ENCODE results near the gene COL4A2. TPM values are rescaled to one million over a fixed set of nuclear protein-coding genes. Genes with fewer than 3 reads are reported as not detected.

The COL4A2 gene
- total and polyA plus RNA-seq, 2 donors (not counting 1 experiment from before 2014, with no cell fraction given): 0.17 TPM; not detected in 1

DNA sequence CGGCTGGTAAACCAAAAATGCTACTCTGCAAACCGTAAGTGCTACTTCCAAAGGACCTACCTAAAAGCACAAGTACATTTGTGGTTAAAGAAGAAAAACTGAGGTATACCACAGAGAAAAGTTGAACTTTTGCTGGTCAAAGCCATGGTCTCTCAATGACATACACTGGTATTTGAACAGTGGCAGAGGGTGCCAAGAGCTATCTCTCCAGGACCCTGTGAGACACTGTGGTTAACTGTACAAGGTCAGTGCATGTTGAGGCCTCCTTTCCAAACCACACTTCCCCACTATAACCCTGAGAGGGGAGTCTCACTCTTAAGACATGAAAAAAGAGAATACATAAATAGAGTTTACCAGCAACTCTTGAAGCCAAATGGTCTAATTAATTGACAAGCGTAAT is 49.7 kb upstream of the COL4A2 start:
- WGBS (ENCODE audit: insufficient coverage): no CpG with 5 or more reads among the region's 3 CpGs
- TF ChIP-seq, protein P1, sequence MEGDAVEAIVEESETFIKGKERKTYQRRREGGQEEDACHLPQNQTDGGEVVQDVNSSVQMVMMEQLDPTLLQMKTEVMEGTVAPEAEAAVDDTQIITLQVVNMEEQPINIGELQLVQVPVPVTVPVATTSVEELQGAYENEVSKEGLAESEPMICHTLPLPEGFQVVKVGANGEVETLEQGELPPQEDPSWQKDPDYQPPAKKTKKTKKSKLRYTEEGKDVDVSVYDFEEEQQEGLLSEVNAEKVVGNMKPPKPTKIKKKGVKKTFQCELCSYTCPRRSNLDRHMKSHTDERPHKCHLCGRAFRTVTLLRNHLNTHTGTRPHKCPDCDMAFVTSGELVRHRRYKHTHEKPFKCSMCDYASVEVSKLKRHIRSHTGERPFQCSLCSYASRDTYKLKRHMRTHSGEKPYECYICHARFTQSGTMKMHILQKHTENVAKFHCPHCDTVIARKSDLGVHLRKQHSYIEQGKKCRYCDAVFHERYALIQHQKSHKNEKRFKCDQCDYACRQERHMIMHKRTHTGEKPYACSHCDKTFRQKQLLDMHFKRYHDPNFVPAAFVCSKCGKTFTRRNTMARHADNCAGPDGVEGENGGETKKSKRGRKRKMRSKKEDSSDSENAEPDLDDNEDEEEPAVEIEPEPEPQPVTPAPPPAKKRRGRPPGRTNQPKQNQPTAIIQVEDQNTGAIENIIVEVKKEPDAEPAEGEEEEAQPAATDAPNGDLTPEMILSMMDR (IDR thresholded peaks at IDR 0.05): no peak
- TF ChIP-seq EZH2 (IDR thresholded peaks at IDR 0.05; ENCODE audit: borderline replicate concordance, insufficient read depth, low read depth, low read length, poor library complexity, severe bottlenecking): no peak

GRCh38 chr13:110258876-110259631 is 48.0 kb upstream of the COL4A2 start:
- Mint-ChIP-seq H3K27me3 (peaks cover 21% of the 10 kb centered on the region), H3K4me1 (no peaks in the 10 kb centered on the region), H3K9me3 (ENCODE audit: insufficient read depth) (no peaks in the 10 kb centered on the region), H3K4me3 (no peak overlapping the region), H3K27ac (no peak overlapping the region)
- CTCF ChIA-PET: no interaction called here
- no peaks in the 10 kb centered on the region for H3K36me3 ChIP-seq (replicated peaks in 1 of 2; ENCODE audit: control extremely low read depth in 1 of 2, control insufficient read depth in 1 of 2, extremely low read depth in 1 of 2, insufficient read depth in 2 of 2, low read length in 1 of 2)
- POLR2A ChIA-PET: no interaction called here
- no peak overlapping the region for H2AFZ ChIP-seq (ENCODE audit: insufficient read depth, low read depth, low read length, poor library complexity, severe bottlenecking)
- no peak overlapping the region for H3K9ac ChIP-seq (ENCODE audit: low read length)
- no peak for TF ChIP-seq EZH2 (IDR thresholded peaks at IDR 0.05; ENCODE audit: borderline replicate concordance, insufficient read depth, low read depth, low read length, poor library complexity, severe bottlenecking)
- TF ChIP-seq, protein P1 (IDR thresholded peaks at IDR 0.05): no peak
- H3K27ac ChIP-seq (ENCODE audit: low read length in 2 of 2): no peak overlapping the region
- no peak overlapping the region for H3K4me2 ChIP-seq (replicated peaks; ENCODE audit: low read depth, low read length, poor library complexity, severe bottlenecking)
- WGBS (ENCODE audit: insufficient coverage): 92% methylated on average over 6 of the region's 12 CpGs
- peaks cover 0 to 2% (median 0%) of the 10 kb centered on the region in 4 experiments for H3K27me3 ChIP-seq (replicated peaks in 1 of 4; ENCODE audit: control extremely low read depth in 1 of 4, control insufficient read depth in 3 of 4, insufficient read depth in 4 of 4, low read length in 3 of 4)
- no peak overlapping the region for H3K4me3 ChIP-seq (ENCODE audit: control extremely low read depth in 1 of 5, extremely low read depth in 1 of 5, insufficient read depth in 1 of 5, low read depth in 2 of 5, low read length in 4 of 5)
- H3K79me2 ChIP-seq (ENCODE audit: control insufficient read depth, insufficient read depth, low read length): no peaks in the 10 kb centered on the region
- H3K9me3 ChIP-seq (ENCODE audit: control extremely low read depth in 1 of 3, control insufficient read depth in 2 of 3, insufficient read depth in 1 of 3, low read length in 2 of 3): peaks cover 0 to 6% (median 0%) of the 10 kb centered on the region in 3 donors
- H3K4me1 ChIP-seq (ENCODE audit: control insufficient read depth in 2 of 2, insufficient read depth in 2 of 2, low read length in 2 of 2): no peaks in the 10 kb centered on the region
- no peaks in the 10 kb centered on the region for H4K20me1 ChIP-seq (ENCODE audit: control insufficient read depth, insufficient read depth, low read length, poor library complexity, severe bottlenecking)
- DNase-seq: no peak
- no peak for ATAC-seq (ENCODE audit: low read depth)
- intact Hi-C loops (cut with micrococcal nuclease): no loop called here

More for the DNA sequence above, 49.7 kb upstream of the COL4A2 start:
- H3K79me2 ChIP-seq (ENCODE audit: control insufficient read depth, insufficient read depth, low read length): no peaks in the 10 kb centered on the region
- no peaks in the 10 kb centered on the region for H3K36me3 ChIP-seq (replicated peaks in 1 of 2; ENCODE audit: control extremely low read depth in 1 of 2, control insufficient read depth in 1 of 2, extremely low read depth in 1 of 2, insufficient read depth in 2 of 2, low read length in 1 of 2)
- DNase-seq (no peak), ATAC-seq (ENCODE audit: low read depth) (no peak)
- H3K4me1 ChIP-seq (ENCODE audit: control insufficient read depth in 2 of 2, insufficient read depth in 2 of 2, low read length in 2 of 2): no peaks in the 10 kb centered on the region
- H3K27me3 ChIP-seq (replicated peaks in 1 of 4; ENCODE audit: control extremely low read depth in 1 of 4, control insufficient read depth in 3 of 4, insufficient read depth in 4 of 4, low read length in 3 of 4): peaks cover 0 to 2% (median 0%) of the 10 kb centered on the region in 4 experiments
- no peaks in the 10 kb centered on the region for H4K20me1 ChIP-seq (ENCODE audit: control insufficient read depth, insufficient read depth, low read length, poor library complexity, severe bottlenecking)
- no peak overlapping the region for H2AFZ ChIP-seq (ENCODE audit: insufficient read depth, low read depth, low read length, poor library complexity, severe bottlenecking)
- H3K4me3 ChIP-seq (ENCODE audit: control extremely low read depth in 1 of 5, extremely low read depth in 1 of 5, insufficient read depth in 1 of 5, low read depth in 2 of 5, low read length in 4 of 5): no peak overlapping the region
- no peak overlapping the region for H3K27ac ChIP-seq (ENCODE audit: low read length in 2 of 2)
- Mint-ChIP-seq H3K27me3 (peaks cover 14% of the 10 kb centered on the region), H3K4me3 (no peak overlapping the region), H3K27ac (no peak overlapping the region), H3K9me3 (ENCODE audit: insufficient read depth) (no peaks in the 10 kb centered on the region), H3K4me1 (no peaks in the 10 kb centered on the region)
- no peak overlapping the region for H3K9ac ChIP-seq (ENCODE audit: low read length)
- CTCF ChIA-PET: no interaction called here
- no peak overlapping the region for H3K4me2 ChIP-seq (replicated peaks; ENCODE audit: low read depth, low read length, poor library complexity, severe bottlenecking)
- POLR2A ChIA-PET: no interaction called here
- intact Hi-C loops (cut with micrococcal nuclease): no loop called here
- H3K9me3 ChIP-seq (ENCODE audit: control extremely low read depth in 1 of 3, control insufficient read depth in 2 of 3, insufficient read depth in 1 of 3, low read length in 2 of 3): peaks cover 0 to 6% (median 0%) of the 10 kb centered on the region in 3 donors

All from B cell (primary cell).